HG03108 (cell line): Measurements from ENCODE around the gene EMID1.
A peak's percentile ranks its signal among the peaks of the same experiment; 100 is the strongest.

Experiments used
- ATAC-seq: cut with Tn5 transposase; IDR thresholded peaks from one replicate; pipeline ENCODE4 v1.9.1; 2021; ENCODE audit warnings: moderate library complexity; ENCODE audit not compliant: unreplicated experiment

The EMID1 gene

DNA sequence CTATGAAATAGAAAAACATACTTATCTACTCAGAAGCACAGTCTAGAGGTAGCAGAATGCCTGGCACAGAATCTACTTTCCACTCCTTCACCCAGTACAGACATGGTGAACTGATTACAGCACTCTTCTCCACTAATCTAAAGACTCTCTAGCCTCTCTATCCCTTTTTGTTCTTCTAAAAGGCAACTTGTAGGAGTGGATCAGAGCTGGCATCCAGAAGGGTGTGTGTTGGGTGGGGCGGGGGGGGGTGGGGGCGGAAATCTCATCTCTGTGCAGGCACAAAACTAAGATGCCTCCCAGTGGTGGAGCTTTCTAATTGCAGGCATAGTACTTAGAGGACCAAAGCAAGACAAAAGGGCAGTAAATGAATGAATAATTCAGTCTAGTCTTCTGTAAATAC is 11.5 kb upstream of the EMID1 start:
- no peak for ATAC-seq

DNA sequence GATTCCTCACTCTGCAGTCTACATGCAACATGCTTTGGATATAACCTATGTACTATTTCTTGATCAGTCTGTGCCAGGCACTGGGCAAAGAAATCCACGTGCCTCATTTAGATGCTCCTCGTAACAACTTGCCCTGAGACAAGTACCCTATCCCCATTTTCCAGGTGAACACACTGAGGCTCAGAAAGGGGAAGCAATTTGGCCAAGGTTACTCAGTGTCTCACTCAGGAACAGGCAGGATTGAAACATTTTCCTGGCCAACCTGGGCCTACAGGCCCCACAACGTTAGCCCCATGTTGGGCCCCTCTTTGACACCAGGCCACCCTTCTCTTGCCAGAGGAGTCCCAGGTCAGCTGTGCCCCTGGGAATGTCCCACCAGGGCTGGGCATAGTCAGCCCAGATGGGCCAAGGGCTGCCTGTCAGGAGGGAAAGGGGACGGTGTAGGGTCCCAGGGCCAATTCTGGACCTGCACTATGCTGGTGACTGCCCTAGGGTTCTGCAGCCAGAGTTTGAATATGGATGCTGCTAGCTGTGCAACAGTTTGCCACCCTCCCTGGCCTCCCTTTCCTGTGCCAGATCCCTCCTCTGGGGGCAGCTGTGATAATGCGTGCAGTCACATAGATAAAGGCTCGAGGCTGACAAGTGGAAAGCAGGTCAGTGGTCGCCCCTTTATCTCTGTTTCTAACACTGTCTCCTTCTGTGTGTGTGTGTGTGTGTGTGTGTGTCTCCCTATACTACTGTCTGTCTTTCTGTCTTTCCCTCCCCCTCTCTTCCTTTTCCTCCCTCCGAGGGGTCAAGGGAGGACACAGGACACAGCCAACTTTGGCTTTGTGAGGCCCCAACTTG is 10.4 kb upstream of the EMID1 start:
- no peak for ATAC-seq

DNA sequence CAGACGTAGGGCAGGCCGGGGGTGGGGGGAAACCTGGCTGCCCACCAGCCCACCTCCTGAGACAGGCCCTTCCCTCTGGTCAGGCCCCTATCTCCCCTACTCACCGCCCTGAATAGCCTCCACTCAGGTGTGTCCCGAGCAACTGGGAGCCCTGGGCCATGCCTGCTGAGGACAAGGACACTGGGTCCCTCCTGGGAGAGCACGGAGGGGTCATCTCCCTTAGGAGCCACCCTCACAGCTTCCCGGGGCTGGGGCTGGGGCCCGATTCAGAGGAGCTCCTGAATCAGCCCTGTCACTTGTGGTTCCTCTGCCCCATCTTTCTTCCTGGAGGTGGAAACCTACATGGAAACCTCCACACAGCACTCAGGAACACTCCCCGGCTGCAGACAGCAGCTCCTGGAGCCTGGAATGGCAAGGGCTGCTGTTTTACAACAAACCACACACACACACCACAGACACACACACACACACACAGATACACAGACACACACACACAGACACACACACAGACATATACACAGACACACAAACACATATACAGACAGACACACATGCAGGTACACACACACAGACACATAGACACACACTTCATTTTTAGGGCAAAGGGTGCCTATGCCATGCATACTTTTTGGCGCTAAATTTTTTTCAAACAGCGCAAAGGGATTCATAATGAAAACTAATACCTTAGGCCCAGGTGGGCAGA is 9.6 kb upstream of the EMID1 start:
- ATAC-seq: no peak

DNA sequence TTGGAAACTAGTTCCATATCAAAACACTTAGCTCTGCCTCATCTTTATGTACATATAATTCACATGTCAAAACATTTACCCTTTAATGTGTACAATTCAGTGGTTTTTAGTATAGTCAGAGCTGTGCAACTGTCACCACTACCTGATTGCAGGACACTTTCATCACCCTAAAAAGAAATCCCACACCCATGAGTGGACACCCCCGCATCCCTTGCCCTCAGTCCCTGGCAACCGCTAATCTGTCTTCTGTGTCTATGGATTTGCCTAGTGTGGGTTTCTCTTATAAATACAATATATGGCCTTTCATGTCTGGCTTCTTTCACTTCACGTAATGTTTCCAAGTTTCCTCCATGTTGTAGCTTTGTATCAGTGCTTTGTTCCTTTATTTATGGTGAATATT is 8.6 kb upstream of the EMID1 start:
- ATAC-seq: no peak

DNA sequence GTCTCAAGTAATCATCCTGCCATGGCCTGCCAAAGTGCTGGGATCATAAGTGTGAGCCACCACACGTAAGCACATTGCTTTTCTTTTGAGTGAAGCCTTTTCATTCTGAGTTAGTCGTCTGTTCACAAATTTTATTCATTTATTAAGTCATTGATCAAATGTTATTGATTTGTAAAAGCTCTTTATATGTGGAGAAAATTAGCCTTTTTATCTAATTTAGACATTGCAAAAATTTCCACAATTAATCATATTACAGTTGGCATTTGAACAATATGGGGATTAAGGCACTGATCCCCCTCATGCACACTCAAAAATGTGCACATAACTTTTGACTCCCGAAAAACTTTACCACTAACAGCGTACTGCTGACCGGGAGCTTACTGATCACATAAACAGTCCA is 7.5 kb upstream of the EMID1 start:
- no peak for ATAC-seq

DNA sequence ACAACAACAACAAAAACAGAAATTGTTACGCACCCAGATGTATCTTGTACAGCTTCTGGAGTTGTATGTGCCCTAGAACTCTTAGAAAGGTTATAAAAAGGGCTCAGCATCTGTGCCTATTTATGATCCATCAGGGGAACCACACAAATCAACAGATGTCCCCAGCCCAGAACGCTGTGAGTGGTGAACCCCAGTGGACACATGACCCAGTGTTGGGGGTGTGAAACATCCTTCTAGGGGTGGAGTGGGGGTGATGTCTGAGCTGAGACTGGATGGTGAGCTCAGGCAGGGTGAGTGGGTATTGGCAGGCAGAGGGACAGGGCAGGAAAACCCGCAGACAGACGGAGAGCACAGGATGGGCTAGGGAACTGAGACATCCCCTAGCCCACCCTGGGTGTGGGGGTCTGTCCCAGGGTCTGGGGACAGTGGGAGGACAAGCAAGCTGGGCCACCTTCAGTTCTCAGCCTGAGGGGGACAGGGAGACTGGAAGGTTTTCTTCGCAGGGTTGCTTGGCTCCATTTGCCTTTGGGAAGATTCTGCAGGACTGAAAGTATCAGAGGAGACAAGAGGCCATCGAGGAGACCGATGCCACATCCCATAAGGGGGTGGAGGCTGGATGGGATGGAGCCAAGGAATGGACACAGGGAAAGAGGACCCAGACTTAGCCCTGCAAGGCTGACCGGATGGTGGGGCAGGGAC is 5.8 kb upstream of the EMID1 start:
- no peak for ATAC-seq

DNA sequence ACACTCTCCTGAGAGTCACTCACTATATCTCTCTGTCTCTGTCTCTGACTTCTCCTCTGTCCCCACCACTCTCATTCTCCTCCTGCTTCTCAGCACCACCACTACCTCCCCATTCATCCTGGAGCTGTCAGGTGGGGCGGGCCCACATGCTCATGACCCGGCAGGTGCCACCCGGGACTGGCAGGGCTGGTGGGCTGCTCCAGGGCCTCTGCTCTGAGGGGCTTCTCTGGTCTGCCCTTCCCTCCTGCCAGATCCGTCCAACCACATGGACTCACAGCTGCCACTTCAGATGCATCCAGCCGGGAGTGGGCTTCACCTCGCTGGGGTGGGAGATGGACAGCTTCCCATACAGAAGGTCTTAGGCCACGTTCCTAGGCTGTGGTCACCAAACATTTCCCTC is 4.8 kb upstream of the EMID1 start:
- no peak for ATAC-seq

DNA sequence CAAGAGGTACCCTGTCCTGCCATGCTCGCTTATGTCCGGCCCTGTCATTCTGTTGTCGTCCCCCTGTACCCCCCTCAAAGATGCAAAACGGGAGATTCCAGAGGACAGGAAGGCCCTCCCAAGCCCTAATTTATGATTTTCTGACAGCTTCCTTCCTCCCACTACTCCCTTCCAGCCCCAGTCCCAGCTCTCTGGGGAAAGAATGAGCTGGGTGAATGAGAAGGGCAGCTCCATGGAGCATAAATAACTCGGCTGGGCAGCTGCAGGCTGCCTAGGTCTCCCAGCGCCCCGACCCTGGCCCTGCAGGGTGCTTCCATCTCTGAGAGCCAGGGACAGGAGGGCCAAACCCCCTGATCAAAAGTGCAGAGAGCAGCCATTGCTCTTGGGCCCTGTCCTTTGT is 3.9 kb upstream of the EMID1 start:
- ATAC-seq: no peak

DNA sequence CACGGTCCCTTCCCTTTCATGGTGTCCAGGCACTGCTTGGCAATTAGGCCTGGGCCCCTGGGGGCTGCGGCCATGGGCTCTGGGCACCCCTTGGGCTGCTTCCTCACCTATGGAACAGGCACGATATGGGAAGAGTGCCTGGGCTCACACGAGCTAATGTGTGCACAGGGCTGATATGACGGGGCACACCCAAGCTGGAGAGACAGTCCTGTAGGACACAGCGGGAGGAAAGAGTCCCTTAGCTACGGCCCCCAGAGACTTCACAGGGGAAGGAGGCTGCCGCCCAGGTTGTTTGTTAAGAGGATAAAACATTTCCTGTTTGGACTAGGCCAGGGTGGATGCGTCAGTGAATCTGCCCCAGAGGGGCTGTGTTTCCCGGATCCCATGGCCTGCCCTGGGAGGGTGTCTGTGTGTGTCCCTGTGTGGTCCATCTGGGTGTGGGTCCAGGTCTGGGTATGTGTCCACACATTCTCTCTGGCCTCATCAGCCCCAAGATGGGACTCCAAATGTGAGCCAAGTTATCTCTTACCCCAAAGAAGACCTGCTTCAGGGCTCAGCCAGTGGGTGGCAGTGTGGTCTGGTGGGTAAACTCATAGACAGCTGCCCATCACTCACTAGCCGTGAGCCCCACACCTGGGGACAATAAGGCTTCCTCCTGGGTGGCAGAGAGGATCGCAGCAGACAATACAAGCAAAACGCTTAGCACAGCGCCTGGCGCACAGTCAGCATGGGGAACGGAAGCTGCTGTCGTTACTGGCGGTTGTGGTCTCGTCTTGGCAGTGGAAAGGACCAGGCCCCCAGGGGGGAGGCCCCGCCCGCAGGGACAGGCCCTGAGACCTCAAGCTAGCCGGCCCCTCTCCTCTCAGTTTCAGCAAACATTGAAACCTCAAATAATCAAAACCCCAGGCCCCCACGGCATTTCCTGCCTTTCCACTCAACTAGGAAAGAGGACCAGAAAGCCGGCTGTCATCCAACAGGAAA is 3.2 kb upstream of the EMID1 start:
- peak; percentile 62 for ATAC-seq

DNA sequence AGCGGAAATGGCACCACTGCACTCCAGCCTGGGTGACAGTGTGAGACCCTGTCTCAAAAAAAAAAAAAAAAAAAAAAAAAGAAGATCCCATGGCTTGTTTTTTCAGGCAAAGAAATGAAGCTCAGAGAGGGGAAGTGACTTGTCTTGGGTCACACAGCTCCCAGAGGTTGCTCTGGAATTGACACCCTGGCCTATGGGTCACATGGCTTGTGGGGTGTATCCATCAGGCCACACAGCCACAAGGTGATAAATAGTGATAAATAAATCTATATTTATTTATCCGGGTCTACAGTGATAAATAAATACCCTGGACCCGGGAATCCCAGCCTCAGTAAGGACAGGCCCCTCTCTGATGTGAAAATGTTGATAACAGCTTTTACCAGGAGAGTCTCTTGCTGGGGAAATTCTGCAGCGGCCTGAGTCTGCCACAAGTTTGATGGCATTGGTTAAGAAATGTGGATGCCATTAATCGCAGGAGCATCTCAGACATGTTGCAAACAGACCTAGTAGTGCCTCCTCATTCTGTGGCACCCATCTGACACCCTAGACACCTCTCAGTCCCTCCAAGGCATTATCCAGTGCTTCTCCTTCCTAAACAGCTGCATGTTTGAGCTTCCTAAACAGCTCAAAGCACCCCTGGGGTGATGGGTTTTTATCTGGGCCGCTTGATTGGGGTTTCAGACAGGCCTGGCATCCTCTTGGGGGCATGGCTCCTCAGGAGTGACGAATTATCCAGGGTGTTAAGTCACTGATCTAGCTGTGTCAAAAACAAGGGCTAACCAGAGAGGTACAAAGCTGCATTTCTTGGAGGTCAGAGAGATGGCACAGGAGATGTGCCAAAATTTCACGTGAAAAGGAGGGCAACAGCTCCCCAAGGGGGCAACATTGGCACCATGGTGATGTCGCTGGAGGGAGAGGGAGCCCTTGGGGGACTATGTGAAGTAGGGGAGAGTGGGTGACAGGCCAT is 1.9 kb upstream of the EMID1 start:
- ATAC-seq: no peak

DNA sequence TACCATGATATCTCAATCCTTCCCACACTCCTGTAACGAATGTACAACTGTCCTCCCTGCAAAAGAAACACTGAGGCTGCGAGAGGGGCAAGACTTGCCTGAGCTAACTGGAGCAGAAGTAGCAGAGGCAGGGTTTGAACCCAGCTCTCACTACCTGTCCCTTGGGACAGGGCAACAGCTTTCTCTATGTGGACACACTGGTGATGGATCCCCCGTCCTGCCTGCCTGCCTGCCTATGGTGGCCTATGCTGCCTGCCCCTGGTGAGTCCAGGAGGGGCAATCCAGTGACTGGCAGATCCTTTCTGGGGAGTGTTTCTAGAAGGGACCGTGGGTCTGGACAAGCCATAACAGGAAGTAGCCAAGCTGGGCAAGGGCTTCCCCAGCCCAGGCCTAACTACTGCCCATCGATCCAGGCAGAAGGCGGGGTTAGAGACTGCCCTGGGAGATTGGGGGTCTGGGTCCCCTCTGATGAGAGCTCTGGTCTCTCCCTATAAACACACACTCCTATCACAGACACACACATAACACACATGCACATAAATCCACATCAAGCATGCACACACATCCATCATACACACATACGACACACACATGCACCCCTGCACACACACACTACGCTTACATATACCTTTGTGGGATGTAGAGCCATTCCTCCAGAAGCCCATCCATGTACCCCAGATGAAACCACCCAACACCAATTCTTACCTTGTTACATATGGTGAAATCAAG is 1.1 kb upstream of the EMID1 start:
- ATAC-seq: no peak

DNA sequence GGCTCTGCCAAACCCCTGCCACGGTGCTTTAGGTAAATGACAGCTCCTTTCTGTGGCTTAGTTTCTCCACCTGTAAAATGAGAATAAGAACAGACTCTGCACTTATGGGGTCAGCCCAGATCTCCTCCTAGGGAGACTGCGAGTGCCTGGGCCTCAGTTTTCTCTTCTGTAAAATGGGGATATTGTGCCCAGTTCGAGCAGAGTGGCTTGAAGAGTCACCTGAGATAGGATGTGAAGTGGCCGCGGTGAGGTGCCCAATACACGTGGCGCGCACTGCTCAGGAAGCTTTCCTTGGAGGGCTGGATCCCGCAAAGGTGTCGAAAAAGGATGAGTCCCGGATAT is 473 bp upstream of the EMID1 start:
- no peak for ATAC-seq

DNA sequence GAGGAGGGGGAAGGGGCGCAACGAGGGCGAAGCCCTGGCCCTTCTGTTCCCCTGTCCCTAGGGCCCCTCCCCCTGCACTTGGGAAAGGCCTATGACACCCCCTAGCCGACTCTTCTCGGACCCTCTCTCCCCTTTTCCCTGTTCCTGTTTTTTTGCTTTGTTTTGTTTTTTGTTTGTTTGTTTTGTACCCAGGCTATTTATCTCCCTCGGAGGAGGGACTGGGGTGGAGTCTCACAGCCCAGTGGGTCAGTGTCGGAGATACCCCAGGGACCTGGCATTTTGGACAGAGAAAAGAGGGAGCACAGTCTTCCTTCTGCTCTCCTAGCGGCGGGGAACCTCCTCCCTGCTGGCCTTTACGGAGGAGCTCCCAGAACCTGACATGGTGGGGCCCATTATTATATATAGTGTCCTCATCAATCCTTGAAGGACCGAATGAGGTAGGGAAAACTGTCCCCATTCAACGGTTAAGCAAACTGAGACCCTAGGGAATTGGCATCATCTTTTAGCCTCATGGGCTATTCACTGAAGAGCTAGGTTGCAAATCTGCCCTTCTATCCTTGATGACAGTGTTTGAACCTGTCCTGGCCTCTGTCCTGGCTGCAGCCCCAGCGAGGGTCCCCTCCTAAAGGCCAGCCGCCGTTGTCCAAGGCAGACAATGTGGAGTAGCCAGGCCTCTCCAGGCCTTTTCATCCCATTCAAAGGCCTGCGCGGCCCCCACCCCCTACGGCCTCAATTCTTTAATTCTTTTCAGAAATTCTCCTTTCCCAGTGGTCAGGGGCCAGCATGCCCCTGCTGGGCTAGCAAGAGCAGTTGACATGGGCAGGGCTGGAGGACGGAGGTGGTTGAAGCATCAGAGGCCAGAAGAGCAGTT is 911 bp downstream of the EMID1 start:
- ATAC-seq: no peak

DNA sequence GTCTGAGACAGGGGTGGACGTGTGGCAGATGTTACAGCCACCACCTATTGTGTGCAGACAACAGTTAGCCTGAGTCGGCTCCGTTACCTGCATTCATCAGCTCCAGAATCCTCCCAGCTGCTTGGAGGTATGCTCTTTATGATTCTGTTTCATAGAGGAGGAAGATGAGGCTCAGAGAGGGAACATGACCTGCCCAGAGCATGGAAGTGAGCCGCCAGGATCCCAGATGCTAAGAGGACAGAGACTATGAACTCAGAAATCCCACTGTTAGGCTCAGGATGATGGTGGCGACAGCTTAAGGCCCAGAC is 1.5 kb downstream of the EMID1 start:
- no peak for ATAC-seq

DNA sequence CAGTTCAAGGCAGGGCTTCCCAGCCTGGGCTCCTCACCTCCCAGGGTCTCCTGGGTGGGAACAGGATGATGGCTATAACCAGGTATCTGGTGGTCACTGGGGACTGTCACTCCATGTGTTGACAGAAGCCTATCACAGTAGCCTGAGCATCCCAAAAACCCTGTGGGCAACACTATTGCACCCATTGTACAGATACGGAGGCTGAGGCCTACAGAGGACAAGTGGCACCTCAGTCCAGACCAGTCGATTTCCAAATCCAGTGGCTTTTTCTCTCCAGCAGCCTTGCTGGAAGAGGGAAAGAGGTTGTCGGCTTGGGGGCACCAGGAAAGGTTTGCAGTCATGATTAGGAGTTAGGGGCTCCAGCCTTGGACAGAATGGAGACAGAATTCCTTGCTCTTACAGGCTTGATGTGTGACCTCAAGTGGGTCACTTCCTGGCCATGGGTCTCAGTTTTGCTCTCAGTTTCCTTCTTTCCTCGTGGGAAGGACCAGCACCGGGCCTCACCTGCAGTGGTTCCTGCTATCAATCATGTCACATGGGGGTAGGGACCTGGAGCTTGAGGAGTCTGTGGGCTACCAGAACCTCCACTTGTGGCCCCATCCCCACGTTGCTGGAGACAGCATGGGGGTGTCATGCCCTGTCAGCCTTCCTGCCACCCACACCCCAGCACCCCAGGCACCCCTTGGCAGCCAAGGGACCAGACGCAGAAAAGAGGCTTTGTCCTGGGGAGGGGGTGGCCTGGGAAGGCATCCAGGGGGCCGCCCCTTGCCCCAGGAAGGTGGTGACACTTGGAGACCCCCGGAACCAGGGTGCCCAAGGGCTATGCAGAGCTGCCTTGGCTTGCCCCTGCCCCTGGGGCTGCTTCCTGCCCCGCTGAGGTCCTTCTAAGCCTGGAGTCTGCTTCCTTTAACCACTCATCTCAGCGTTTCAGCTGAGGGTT is 2.1 kb downstream of the EMID1 start:
- ATAC-seq: no peak

DNA sequence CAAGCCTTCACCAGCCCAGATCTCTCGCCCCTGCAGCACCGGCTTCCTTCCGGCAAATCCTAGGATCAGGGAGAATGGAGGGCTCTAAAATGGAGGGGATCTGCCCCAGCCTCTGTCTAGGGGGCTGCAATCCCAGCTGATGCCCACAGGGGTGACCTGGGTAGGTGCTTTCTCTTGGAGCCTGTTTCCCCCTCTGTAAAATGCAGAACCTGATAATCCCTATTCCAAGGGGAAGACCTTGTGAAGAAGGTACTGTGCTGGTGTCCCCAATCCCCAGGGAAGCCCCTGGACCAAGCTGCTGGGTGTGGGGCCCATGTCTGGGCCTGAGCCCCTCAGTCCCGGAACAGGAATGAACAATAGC is 2.8 kb downstream of the EMID1 start:
- no peak for ATAC-seq

DNA sequence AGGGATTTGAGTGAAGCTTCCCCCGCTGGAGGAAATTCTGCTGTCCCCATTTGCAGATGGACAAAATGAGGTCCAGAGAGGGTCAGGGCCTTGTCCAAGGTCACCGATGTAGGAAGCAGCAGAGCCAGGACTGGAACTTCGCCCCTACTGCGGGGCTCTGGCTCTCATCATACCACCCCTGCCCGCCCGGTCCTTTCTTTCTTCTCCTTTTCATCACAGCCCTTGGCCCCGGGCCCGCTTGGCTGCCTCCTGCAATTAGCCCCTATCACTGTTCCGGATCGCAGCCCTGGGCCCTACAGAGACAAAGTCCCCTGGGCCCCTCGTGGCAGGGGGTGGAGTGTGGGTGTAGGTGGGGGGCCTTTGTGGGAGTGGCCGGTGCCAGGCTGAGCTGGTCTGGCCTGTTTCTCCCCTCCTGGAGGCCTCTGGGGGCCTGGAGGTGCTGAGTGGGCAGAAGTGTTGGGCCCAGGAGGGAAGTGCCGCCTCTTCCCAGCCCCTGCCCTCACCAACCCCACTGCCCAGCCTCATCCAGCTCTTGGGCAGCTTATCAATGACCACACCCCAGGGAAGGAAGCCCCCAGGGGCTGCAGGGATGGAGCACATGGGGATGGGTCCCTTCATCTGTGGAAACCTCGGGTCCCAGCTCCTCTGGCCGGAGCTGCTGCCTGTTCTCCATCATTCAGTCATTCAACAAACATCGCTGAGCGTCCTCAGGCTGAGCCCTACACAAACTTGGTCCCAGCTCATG is 3.4 kb downstream of the EMID1 start:
- ATAC-seq: no peak
